Prostate gland (tissue), 2 donors: ENCODE data around the gene PABPC1L.
A peak's percentile ranks its signal among the peaks of the same experiment; 100 is the strongest.

Experiments
- CTCF ChIP-seq, 4 experiments: fragments of 200-600 bp in 2 of 4; fragments of 450-650 bp in 2 of 4; sonication (generic) in 2 of 4; IDR thresholded peaks; 1 replicate in 3 of 4; 2 replicates in 1 of 4; pipeline ENCODE4 v1.5.1; 2016 to 2019; ENCODE audit warnings: antibody characterized with exemption in 4 of 4, mild to moderate bottlenecking in 2 of 4, moderate library complexity in 2 of 4
- POLR2A ChIP-seq: fragments of 450-650 bp; IDR thresholded peaks from one replicate; pipeline ENCODE4 v1.6.1; 2016; ENCODE audit warnings: antibody characterized with exemption, mild to moderate bottlenecking

DNA sequence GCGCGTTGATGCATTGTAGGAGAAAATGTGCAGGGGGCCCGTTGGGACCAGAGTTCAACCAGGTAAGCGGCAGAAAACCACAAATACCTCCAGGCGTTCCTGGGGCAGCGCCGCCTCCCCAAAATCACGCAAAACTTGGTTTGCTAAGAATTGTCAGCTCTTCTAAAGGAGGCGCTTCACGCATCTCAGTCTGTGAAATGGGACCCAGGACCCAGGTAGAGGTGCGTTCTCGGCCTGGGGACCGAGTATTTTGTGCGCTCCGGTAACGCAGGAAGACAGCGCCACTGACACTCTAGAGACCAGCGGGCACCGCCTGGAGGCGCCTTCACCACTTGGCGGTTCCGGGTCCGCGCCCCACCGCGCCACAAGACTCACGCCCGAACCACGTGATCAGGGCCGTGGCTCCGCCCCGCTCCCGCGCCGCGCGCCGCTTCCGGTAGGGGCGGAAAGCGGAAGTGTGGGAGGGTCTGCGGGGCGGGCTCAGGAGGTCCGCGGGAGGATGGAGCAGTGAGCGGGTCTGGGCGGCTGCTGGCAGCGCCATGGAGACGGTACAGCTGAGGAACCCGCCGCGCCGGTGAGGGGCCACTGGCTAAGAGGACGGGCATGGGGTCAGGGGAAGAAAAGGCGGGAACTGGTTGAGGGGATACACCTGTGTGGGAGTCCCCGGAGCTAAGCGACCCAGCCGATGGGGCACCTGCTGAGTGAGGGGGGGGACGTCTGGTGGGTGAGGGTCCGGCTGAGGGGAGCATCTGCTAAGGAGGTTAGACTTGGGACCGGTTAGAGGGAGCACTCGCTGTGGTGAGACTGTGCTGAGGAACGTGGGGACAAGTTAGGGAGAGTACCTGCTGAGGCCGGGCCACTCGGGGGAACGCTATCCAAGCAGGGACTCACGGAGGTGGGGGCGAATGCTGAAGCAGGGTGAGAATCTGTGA, 56.4 kb downstream of the PABPC1L start, which contains the start of gene STK4:
- TF ChIP-seq CTCF (IDR thresholded peaks at IDR 0.05) = peak; percentile 54 to 82 (median 67)
- TF ChIP-seq POLR2A = peak; percentile 86
